H1 (cell line): ENCODE results near the gene ATP2B3. TPM values are rescaled to one million over a fixed set of nuclear protein-coding genes. Genes with fewer than 3 reads are reported as not detected.

Experiments
- CTCF ChIA-PET: fragments of 300-600 bp; sonication (Branson Sonifier 250); formaldehyde crosslinking; loops from one replicate; lab custom pipeline; 2021; ENCODE audit not compliant: partially characterized antibody; lab: Charles Lee
- POLR2A ChIA-PET: fragments of 300-600 bp; sonication (Branson Sonifier 250); formaldehyde crosslinking; loops from one replicate; lab custom pipeline; 2021; ENCODE audit warnings: inconsistent platforms; ENCODE audit not compliant: partially characterized antibody; lab: Charles Lee
- DNase-seq, 2 experiments: peaks; one replicate each; pipeline versions ENCODE4 v3.0.0 to v3.0.0-alpha.2; 2010 to 2022; ENCODE audit warnings: low spot score in 2 of 2, low read depth in 1 of 2, mixed read lengths in 1 of 2
- FAIRE-seq: peaks from 2 replicates; lab custom pipeline; 2011; peaks lifted over from hg19 to GRCh38; lab: Jason Lieb, UNC
- H2AFZ ChIP-seq: 2 replicates; pipeline ENCODE4 v1.8.1; 2012; ENCODE audit warnings: low read length, inconsistent platforms
- H2AK5ac ChIP-seq: 2 replicates; pipeline ENCODE4 v1.6.1; 2013; ENCODE audit warnings: low read depth, low read length
- H2BK120ac ChIP-seq: replicated peaks from 2 replicates; pipeline ENCODE3; 2013; ENCODE audit warnings: low read depth, low read length, inconsistent platforms
- H2BK12ac ChIP-seq: 2 replicates; pipeline ENCODE4 v1.6.1; 2013; ENCODE audit warnings: low read depth, low read length
- H2BK15ac ChIP-seq: 2 replicates; pipeline ENCODE4 v1.6.1; 2013; ENCODE audit warnings: low read length
- H2BK20ac ChIP-seq: 2 replicates; pipeline ENCODE4 v1.6.1; 2013; ENCODE audit warnings: low read length
- H2BK5ac ChIP-seq: 2 replicates; pipeline ENCODE4 v1.6.1; 2013; ENCODE audit warnings: low read depth, low read length
- H3K14ac ChIP-seq: 2 replicates; pipeline ENCODE4 v1.6.1; 2013; ENCODE audit warnings: inconsistent platforms; ENCODE audit not compliant: insufficient read length
- H3K18ac ChIP-seq: 2 replicates; pipeline ENCODE4 v1.6.1; 2013; ENCODE audit warnings: low read length; ENCODE audit errors: extremely low read depth
- H3K23ac ChIP-seq: 2 replicates; pipeline ENCODE4 v1.6.1; 2013; ENCODE audit warnings: inconsistent platforms; ENCODE audit not compliant: insufficient read length
- H3K23me2 ChIP-seq: 2 replicates; pipeline ENCODE4 v1.6.1; 2013; ENCODE audit warnings: low read depth, low read length
- H3K27ac ChIP-seq: 2 replicates; pipeline ENCODE4 v1.6.1; 2011; ENCODE audit warnings: low read depth, low read length, inconsistent platforms
- H3K27me3 ChIP-seq, 4 experiments: replicated peaks in 1 of 4; 1 replicate in 1 of 4; 2 replicates in 3 of 4; pipeline versions ENCODE4 v1.6.1 to v1.8.1; 2011 to 2013; ENCODE audit warnings: low read length in 3 of 4, mild to moderate bottlenecking in 3 of 4, inconsistent platforms in 2 of 4, mixed read lengths in 2 of 4, moderate library complexity in 1 of 4; ENCODE audit not compliant: control insufficient read depth in 3 of 4, insufficient read depth in 3 of 4; ENCODE audit errors: extremely low read depth in 1 of 4
- H3K36me3 ChIP-seq, 4 experiments: 2 replicates each; pipeline versions ENCODE4 v1.6.1 to v1.8.1; 2011 to 2013; ENCODE audit warnings: mild to moderate bottlenecking in 4 of 4, low read length in 3 of 4, moderate library complexity in 2 of 4, control low read depth in 1 of 4, inconsistent platforms in 1 of 4; ENCODE audit not compliant: insufficient read depth in 4 of 4, control insufficient read depth in 2 of 4
- H3K4ac ChIP-seq: replicated peaks from 2 replicates; pipeline ENCODE3; 2013; ENCODE audit warnings: low read length, low read depth, mixed read lengths, inconsistent platforms; ENCODE audit not compliant: insufficient read length
- H3K4me1 ChIP-seq, 4 experiments: replicated peaks in 1 of 4; 1 replicate in 1 of 4; 2 replicates in 3 of 4; pipeline versions ENCODE4 v1.6.1 to v1.8.1; 2011 to 2013; ENCODE audit warnings: low read length in 3 of 4, inconsistent platforms in 2 of 4, mixed read lengths in 1 of 4; ENCODE audit not compliant: insufficient read depth in 4 of 4, control insufficient read depth in 3 of 4
- H3K4me2 ChIP-seq, 2 experiments: 2 replicates each; pipeline versions ENCODE4 v1.6.1 to v1.8.1; 2011 to 2013; ENCODE audit warnings: low read depth in 2 of 2, low read length in 2 of 2, control low read depth in 1 of 2, inconsistent platforms in 1 of 2, mild to moderate bottlenecking in 1 of 2; ENCODE audit not compliant: insufficient read depth in 1 of 2
- H3K4me3 ChIP-seq, 4 experiments: fragments of 200-600, 300-600 bp in 1 of 4; sonication (generic), shearing (Covaris generic), sonication (Bioruptor Twin) in 1 of 4; 2 replicates each; pipeline versions ENCODE4 v1.5.1 to v1.8.1; 2011 to 2016; ENCODE audit warnings: low read length in 4 of 4, low read depth in 3 of 4, control low read depth in 2 of 4, inconsistent platforms in 2 of 4, mild to moderate bottlenecking in 2 of 4, mixed read lengths in 1 of 4, moderate library complexity in 1 of 4; ENCODE audit not compliant: insufficient read depth in 2 of 4; ENCODE audit errors: extremely low read depth in 1 of 4
- H3K56ac ChIP-seq: replicated peaks from 2 replicates; pipeline ENCODE3; 2013; ENCODE audit warnings: low read depth, mild to moderate bottlenecking, mixed read lengths, low read length, inconsistent platforms; ENCODE audit not compliant: insufficient read length
- H3K79me1 ChIP-seq: 2 replicates; pipeline ENCODE4 v1.6.1; 2013; ENCODE audit warnings: low read depth, low read length, control low read depth
- H3K79me2 ChIP-seq, 2 experiments: 2 replicates each; pipeline versions ENCODE4 v1.6.1 to v1.8.1; 2012 to 2013; ENCODE audit warnings: low read length in 2 of 2, mild to moderate bottlenecking in 2 of 2, inconsistent platforms in 1 of 2; ENCODE audit not compliant: insufficient read depth in 2 of 2, control insufficient read depth in 1 of 2
- H3K9ac ChIP-seq, 4 experiments: replicated peaks in 1 of 4; 1 replicate in 1 of 4; 2 replicates in 3 of 4; pipeline versions ENCODE4 v1.6.1 to v1.8.1; 2011 to 2013; ENCODE audit warnings: low read depth in 3 of 4, low read length in 3 of 4, control low read depth in 2 of 4, mild to moderate bottlenecking in 2 of 4, moderate library complexity in 2 of 4, inconsistent platforms in 1 of 4; ENCODE audit errors: extremely low read depth in 1 of 4
- H3K9me3 ChIP-seq, 2 experiments: 2 replicates each; pipeline versions ENCODE4 v1.6.1 to v1.8.1; 2012 to 2013; ENCODE audit warnings: mild to moderate bottlenecking in 2 of 2, moderate library complexity in 2 of 2, control low read depth in 1 of 2, inconsistent platforms in 1 of 2, low read depth in 1 of 2, low read length in 1 of 2, mixed read lengths in 1 of 2; ENCODE audit not compliant: insufficient read depth in 2 of 2
- H4K20me1 ChIP-seq, 2 experiments: replicated peaks in 1 of 2; 2 replicates each; pipeline versions ENCODE3 to v1.8.1; 2011 to 2013; ENCODE audit warnings: inconsistent platforms in 2 of 2, low read length in 2 of 2, mild to moderate bottlenecking in 1 of 2; ENCODE audit not compliant: insufficient read depth in 2 of 2, control insufficient read depth in 1 of 2
- H4K5ac ChIP-seq: 2 replicates; pipeline ENCODE4 v1.6.1; 2013; ENCODE audit warnings: low read length, low read depth, mixed read lengths, inconsistent platforms; ENCODE audit not compliant: insufficient read length
- H4K8ac ChIP-seq: 2 replicates; pipeline ENCODE4 v1.8.0; 2013; ENCODE audit warnings: mild to moderate bottlenecking, moderate library complexity, low read length, inconsistent platforms; ENCODE audit not compliant: insufficient read depth; ENCODE audit errors: extremely low read depth
- H4K91ac ChIP-seq: replicated peaks from 2 replicates; pipeline ENCODE3; 2013; ENCODE audit warnings: low read length, mixed read lengths, inconsistent platforms; ENCODE audit not compliant: insufficient read length
- BRCA1 ChIP-seq: IDR thresholded peaks from 2 replicates; pipeline ENCODE4 v1.6.1; 2012; ENCODE audit warnings: low read depth, low read length, improper control_type of control experiment
- CBX8 ChIP-seq: fragments of 300-800, 300-1000 bp; sonication (generic); IDR thresholded peaks from 2 replicates; pipeline ENCODE4 v1.7.1; 2016; ENCODE audit warnings: low read depth, low read length, borderline replicate concordance
- CEBPB ChIP-seq: IDR thresholded peaks from 2 replicates; pipeline ENCODE4 v1.6.1; 2012; ENCODE audit warnings: low read depth, low read length
- CTBP2 ChIP-seq: IDR thresholded peaks from 2 replicates; pipeline ENCODE4 v1.7.0; 2011; ENCODE audit warnings: borderline replicate concordance, mild to moderate bottlenecking, moderate library complexity, mixed read lengths, low read length; ENCODE audit not compliant: insufficient read depth, insufficient read length
- FOSL1 ChIP-seq: IDR thresholded peaks from 2 replicates; pipeline ENCODE4 v1.6.1; 2011; ENCODE audit warnings: mild to moderate bottlenecking, low read depth, low read length, moderate library complexity; ENCODE audit not compliant: insufficient read depth
- KDM4A ChIP-seq: IDR thresholded peaks from one replicate; pipeline ENCODE4 v1.7.1; 2012; ENCODE audit warnings: low read depth, mild to moderate bottlenecking, moderate library complexity, low read length, inconsistent platforms; ENCODE audit not compliant: severe bottlenecking
- NANOG ChIP-seq: IDR thresholded peaks from 2 replicates; pipeline ENCODE4 v1.6.1; 2011; ENCODE audit warnings: low read length, low read depth, mild to moderate bottlenecking, inconsistent platforms; ENCODE audit not compliant: insufficient read depth, poor library complexity, severe bottlenecking
- PHF8 ChIP-seq: fragments of 200-600 bp; sonication (generic); conservative IDR thresholded peaks from 2 replicates; pipeline ENCODE4 v1.7.1; 2012; ENCODE audit warnings: low read depth, mild to moderate bottlenecking, inconsistent platforms, low read length, moderate library complexity
- POLR2A ChIP-seq, 2 experiments: IDR thresholded peaks; 1 replicate in 1 of 2; 2 replicates in 1 of 2; pipeline ENCODE4 v1.6.1; 2011; ENCODE audit warnings: low read depth in 2 of 2, low read length in 2 of 2, mild to moderate bottlenecking in 2 of 2; ENCODE audit errors: control extremely low read depth in 1 of 2
- SIX5 ChIP-seq: IDR thresholded peaks from 2 replicates; pipeline ENCODE4 v1.6.1; 2011; ENCODE audit warnings: mild to moderate bottlenecking, low read depth, low read length
- SP1 ChIP-seq: IDR thresholded peaks from 2 replicates; pipeline ENCODE4 v1.6.1; 2011; ENCODE audit warnings: low read depth, low read length
- SRF ChIP-seq: IDR thresholded peaks from 2 replicates; pipeline ENCODE4 v1.6.1; 2011; ENCODE audit warnings: mild to moderate bottlenecking, low read depth, low read length, moderate library complexity
- WGBS, 2 experiments: shearing (Covaris generic) in 1 of 2; methylation state at CpG; one replicate each; pipeline versions ENCODE4 v1.1.6 to v1.1.7; 2013 to 2015; ENCODE audit warnings: low lambda C conversion rate in 2 of 2, mixed read lengths in 2 of 2, inconsistent platforms in 1 of 2, low coverage in 1 of 2, missing lambda C conversion rate in 1 of 2; ENCODE audit not compliant: insufficient replicate concordance in 2 of 2, insufficient coverage in 1 of 2, insufficient read length in 1 of 2; ENCODE audit errors: extremely low coverage in 1 of 2, missing lambda C conversion rate in 1 of 2; 5-methylcytosine and 5-hydroxymethylcytosine counted together
- polyA plus RNA-seq, 7 experiments: library from polyadenylated mRNA; depleted of rRNA in 3 of 7; stranded (reverse) in 5 of 7; unstranded in 2 of 7; fragments of >200 nt in 5 of 7; fragments of 200-250 nt in 2 of 7; gene quantifications; 1 replicate in 5 of 7; 2 replicates in 1 of 7; 4 replicates in 1 of 7; pipeline versions ENCODE4 v1.2.1 to v1.2.3, GENCODE V29; 2011 to 2013; ENCODE audit warnings: missing spikeins in 2 of 7, mixed read lengths in 2 of 7
- total RNA-seq: library from RNA; stranded (reverse); fragmentation: NEBNext Ultra II Directional; extraction: Animal tissue kit (Norgen Biotek cat#: 25700); gene quantifications from 2 replicates; pipeline ENCODE4 v1.2.1, GENCODE V29; 2021
- TF ChIP-seq, protein P1 (sequence below): IDR thresholded peaks from 2 replicates; pipeline ENCODE4 v1.6.1; 2011; ENCODE audit warnings: low read depth, mild to moderate bottlenecking, low read length; ENCODE audit not compliant: insufficient read depth

The ATP2B3 gene
- total and polyA plus RNA-seq, 2 of the 8 experiments (the other 6 are each of a cell fraction or from before 2014, with no cell fraction given): 0.14 to 0.19 TPM

DNA sequence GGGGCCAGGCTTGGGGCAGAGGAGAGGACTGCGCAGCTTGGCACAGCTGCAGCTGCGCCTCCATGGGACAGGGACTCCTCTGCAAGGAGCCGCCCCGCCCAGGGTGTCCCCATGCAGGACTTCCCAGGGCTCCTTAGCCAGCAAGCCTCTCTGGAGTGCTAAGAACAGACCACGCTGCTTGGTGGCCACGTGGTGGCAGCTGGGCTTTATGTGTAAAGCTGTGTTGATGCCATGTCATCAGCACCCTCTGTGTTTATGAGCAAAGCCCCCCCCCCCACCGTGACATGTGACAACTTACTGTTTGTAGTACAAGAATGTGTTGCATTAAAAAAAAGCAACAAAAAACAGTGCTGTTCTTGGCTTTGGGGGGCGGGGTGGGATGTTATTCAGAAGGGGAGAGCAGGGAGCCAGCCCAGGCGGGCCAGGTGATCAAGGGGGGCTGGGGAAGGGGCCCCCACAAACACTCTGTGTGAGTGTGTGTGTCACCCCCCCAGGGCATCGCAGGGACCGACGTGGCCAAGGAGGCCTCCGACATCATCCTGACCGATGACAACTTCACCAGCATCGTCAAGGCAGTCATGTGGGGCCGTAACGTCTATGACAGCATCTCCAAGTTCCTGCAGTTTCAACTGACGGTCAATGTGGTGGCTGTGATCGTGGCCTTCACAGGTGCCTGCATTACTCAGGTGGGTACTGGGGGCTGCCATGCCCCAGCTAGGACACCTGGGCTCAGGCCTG is 40.3 kb downstream of the ATP2B3 start:
- Histone ChIP-seq H3K27me3 (no peaks in the 10 kb centered on the region; a peak in 1 of 7 replicates), H3K4ac (no peak overlapping the region), H3K4me2 (no peak overlapping the region), H2BK12ac (no peak overlapping the region), H3K4me3 (no peak overlapping the region), H3K36me3 (no peaks in the 10 kb centered on the region), H2AFZ (no peak overlapping the region), H4K5ac (no peak overlapping the region), H2BK20ac (no peak overlapping the region), H4K91ac (no peak overlapping the region), H4K20me1 (no peaks in the 10 kb centered on the region), H3K23me2 (no peaks in the 10 kb centered on the region), H4K8ac (no peak overlapping the region), H3K27ac (no peak overlapping the region), H3K9me3 (no peaks in the 10 kb centered on the region), H3K23ac (no peak overlapping the region), H2BK120ac (no peak overlapping the region), H2BK5ac (no peak overlapping the region), H3K18ac (no peak overlapping the region), H2BK15ac (no peak overlapping the region), H3K4me1 (no peaks in the 10 kb centered on the region), H3K14ac (no peak overlapping the region), H3K79me2 (no peaks in the 10 kb centered on the region), H3K9ac (no peak overlapping the region), H3K56ac (no peak overlapping the region), H3K79me1 (no peaks in the 10 kb centered on the region), H2AK5ac (no peak overlapping the region)
- POLR2A ChIA-PET: no interaction called here
- 87% methylated on average over 16 of the region's 19 CpGs; no CpG with 5 or more reads in 1 of the 2 experiments for WGBS, 2 experiments
- no peak for FAIRE-seq
- CTCF ChIA-PET: interaction anchor here (1.0 to 2.5 kb wide), 6 partner anchors 11 to 110 kb away, joined by 3 to 12 read pairs (median 6); no protein-coding TSS in a partner anchor
- no peak for DNase-seq
- TF ChIP-seq CBX8 (no peak), CEBPB (no peak), FOSL1 (no peak), PHF8 (no peak), SP1 (no peak), BRCA1 (no peak), SRF (no peak), KDM4A (no peak), POLR2A (IDR thresholded peaks at IDR 0.05; ENCODE audit: control extremely low read depth in 1 of 2, low read depth in 2 of 2, low read length in 2 of 2) (no peak), NANOG (no peak), SIX5 (no peak), CTBP2 (no peak)
- TF ChIP-seq, protein P1, sequence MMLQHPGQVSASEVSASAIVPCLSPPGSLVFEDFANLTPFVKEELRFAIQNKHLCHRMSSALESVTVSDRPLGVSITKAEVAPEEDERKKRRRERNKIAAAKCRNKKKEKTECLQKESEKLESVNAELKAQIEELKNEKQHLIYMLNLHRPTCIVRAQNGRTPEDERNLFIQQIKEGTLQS: no peak
